Smooth muscle cell (in vitro differentiated cells): ENCODE measurements around the gene SCAI. TPM values are rescaled to one million over a fixed set of nuclear protein-coding genes. Genes with fewer than 3 reads are reported as not detected.

ENCODE experiments used
- DNase-seq: peaks from one replicate; lab custom pipeline; 2025; ENCODE audit not compliant: unreplicated experiment; lab: John Stamatoyannopoulos, UW
- H2AFZ ChIP-seq: fragments of 200-600 bp; sonication (generic); 2 replicates; pipeline ENCODE4 v1.6.0; 2016; ENCODE audit warnings: antibody characterized with exemption, low read depth, mild to moderate bottlenecking
- H3F3A ChIP-seq: fragments of 200-600 bp; sonication (generic); 2 replicates; pipeline ENCODE4 v1.6.0; 2017; ENCODE audit warnings: antibody characterized with exemption, low read depth
- H3K27ac ChIP-seq: fragments of 200-600 bp; sonication (generic); 2 replicates; pipeline ENCODE4 v1.5.1; 2016; ENCODE audit warnings: low read depth, mild to moderate bottlenecking
- H3K27me3 ChIP-seq: fragments of 200-600 bp; sonication (generic); 2 replicates; pipeline ENCODE4 v1.6.1; 2016; ENCODE audit warnings: low read depth, mild to moderate bottlenecking
- H3K36me3 ChIP-seq: fragments of 200-600 bp; sonication (generic); 2 replicates; pipeline ENCODE4 v1.5.1; 2016; ENCODE audit warnings: low read depth
- H3K4me1 ChIP-seq: fragments of 200-600 bp; sonication (generic); 2 replicates; pipeline ENCODE4 v1.5.1; 2016; ENCODE audit warnings: low read depth
- H3K4me2 ChIP-seq: fragments of 200-600 bp; sonication (generic); 2 replicates; pipeline ENCODE4 v1.6.0; 2016; ENCODE audit warnings: mild to moderate bottlenecking
- H3K4me3 ChIP-seq: fragments of 200-600 bp; sonication (generic); 2 replicates; pipeline ENCODE4 v1.5.1; 2016; ENCODE audit warnings: mild to moderate bottlenecking
- H3K79me2 ChIP-seq: fragments of 200-600 bp; sonication (generic); 2 replicates; pipeline ENCODE4 v1.6.0; 2016; ENCODE audit warnings: low read depth, mild to moderate bottlenecking
- H3K9ac ChIP-seq: fragments of 200-600 bp; sonication (generic); 2 replicates; pipeline ENCODE4 v1.6.0; 2016; ENCODE audit warnings: low read depth
- H3K9me3 ChIP-seq: fragments of 200-600 bp; sonication (generic); replicated peaks from 2 replicates; pipeline ENCODE4 v1.5.1; 2016; ENCODE audit warnings: low read depth
- H4K20me1 ChIP-seq: fragments of 200-600 bp; sonication (generic); 2 replicates; pipeline ENCODE4 v1.6.0; 2016; ENCODE audit warnings: low read depth
- CTCF ChIP-seq: fragments of 200-600 bp; sonication (generic); IDR thresholded peaks from 2 replicates; pipeline ENCODE4 v1.5.1; 2017; ENCODE audit warnings: borderline replicate concordance, mild to moderate bottlenecking, antibody characterized with exemption; ENCODE audit not compliant: insufficient read depth, poor library complexity, severe bottlenecking
- WGBS: methylation state at CpG from one replicate; pipeline ENCODE4 v1.1.7; 2016; ENCODE audit warnings: low lambda C conversion rate; 5-methylcytosine and 5-hydroxymethylcytosine counted together
- polyA plus RNA-seq: library from polyadenylated mRNA; unstranded; fragments of >200 nt; fragmentation: Nextera tagmentation; extraction: Ambion mirVana; gene quantifications from 2 replicates; pipeline ENCODE4 v1.2.1, GENCODE V29; 2016
- total RNA-seq: library from RNA; depleted of rRNA; stranded (reverse); fragments of >200 nt; gene quantifications from 2 replicates; pipeline ENCODE4 v1.2.3, GENCODE V29; 2014

Gene SCAI
- total and polyA plus RNA-seq, 2 experiments from 2014 or later, result 0.81 to 8.4 TPM

GRCh38 chr9:125043631-125044030 is 99.7 kb downstream of the SCAI start:
- WGBS, result 96% methylated on average over 6 of the region's 6 CpGs
- H3K27ac ChIP-seq, result no peak overlapping the region
- H3K27me3 ChIP-seq, result no peaks in the 10 kb centered on the region
- no peaks in the 10 kb centered on the region for H3K36me3 ChIP-seq
- no peak overlapping the region for H2AFZ ChIP-seq
- no peak overlapping the region for H3K9ac ChIP-seq
- no peaks in the 10 kb centered on the region for H4K20me1 ChIP-seq
- H3K9me3 ChIP-seq, result no peaks in the 10 kb centered on the region
- no peaks in the 10 kb centered on the region for H3K79me2 ChIP-seq
- no peak for TF ChIP-seq CTCF
- DNase-seq, result no peak
- no peak overlapping the region for H3K4me3 ChIP-seq
- H3K4me2 ChIP-seq, result no peak overlapping the region
- no peaks in the 10 kb centered on the region for H3K4me1 ChIP-seq
- H3F3A ChIP-seq, result no peaks in the 10 kb centered on the region

- DNase-seq, result no peak
- no peaks in the 10 kb centered on the region for H3F3A ChIP-seq
- TF ChIP-seq CTCF, result no peak
- no peak overlapping the region for H3K4me3 ChIP-seq
- no peaks in the 10 kb centered on the region for H3K36me3 ChIP-seq
- H2AFZ ChIP-seq, result no peak overlapping the region
- no peak overlapping the region for H3K9ac ChIP-seq
- H3K4me1 ChIP-seq, result no peaks in the 10 kb centered on the region
- no peak overlapping the region for H3K4me2 ChIP-seq
- H3K79me2 ChIP-seq, result no peaks in the 10 kb centered on the region
- H3K9me3 ChIP-seq, result no peaks in the 10 kb centered on the region
- no peak overlapping the region for H3K27ac ChIP-seq
- H4K20me1 ChIP-seq, result no peaks in the 10 kb centered on the region
- WGBS, result 98% methylated on average over 3 of the region's 3 CpGs
- no peaks in the 10 kb centered on the region for H3K27me3 ChIP-seq
Observed at GRCh38 chr9:125043148-125043547, 100.2 kb downstream of the SCAI start.

- DNase-seq, result no peak
- H3K4me1 ChIP-seq, result no peaks in the 10 kb centered on the region
- no peaks in the 10 kb centered on the region for H4K20me1 ChIP-seq
- H3K36me3 ChIP-seq, result no peaks in the 10 kb centered on the region
- TF ChIP-seq CTCF, result no peak
- no peaks in the 10 kb centered on the region for H3F3A ChIP-seq
- no peaks in the 10 kb centered on the region for H3K27me3 ChIP-seq
- H3K4me3 ChIP-seq, result no peak overlapping the region
- H3K79me2 ChIP-seq, result no peaks in the 10 kb centered on the region
- H3K9me3 ChIP-seq, result no peaks in the 10 kb centered on the region
- H2AFZ ChIP-seq, result no peak overlapping the region
- H3K27ac ChIP-seq, result no peak overlapping the region
- no peak overlapping the region for H3K4me2 ChIP-seq
- no peak overlapping the region for H3K9ac ChIP-seq
- WGBS, result 92% methylated on average over 2 of the region's 2 CpGs
Observed at GRCh38 chr9:125038166-125038565, 105.2 kb downstream of the SCAI start.

- no peaks in the 10 kb centered on the region for H3K36me3 ChIP-seq
- no peak overlapping the region for H3K4me2 ChIP-seq
- H2AFZ ChIP-seq, result no peak overlapping the region
- no peaks in the 10 kb centered on the region for H3K9me3 ChIP-seq
- no peaks in the 10 kb centered on the region for H3K79me2 ChIP-seq
- WGBS, result 95% methylated on average over 3 of the region's 3 CpGs
- H3K27ac ChIP-seq, result no peak overlapping the region
- no peaks in the 10 kb centered on the region for H3K4me1 ChIP-seq
- no peak overlapping the region for H3K9ac ChIP-seq
- H3F3A ChIP-seq, result no peaks in the 10 kb centered on the region
- no peak overlapping the region for H3K4me3 ChIP-seq
- no peaks in the 10 kb centered on the region for H3K27me3 ChIP-seq
- no peaks in the 10 kb centered on the region for H4K20me1 ChIP-seq
- no peak for TF ChIP-seq CTCF
- DNase-seq, result no peak
Observed at GRCh38 chr9:125028041-125028440, 115.3 kb downstream of the SCAI start.
